ENCODE data around the gene CLMP.

GRCh38 chr11:123216249-123216648 is 21.2 kb upstream of the CLMP start:
- TF ChIP-seq EZH2 (IDR thresholded peaks at IDR 0.05; ENCODE audit: low read depth, unreplicated experiment): no peak
- TF ChIP-seq REST (IDR thresholded peaks at IDR 0.05; ENCODE audit: unreplicated experiment): no peak
- TF ChIP-seq STAT1 (IDR thresholded peaks at IDR 0.05; ENCODE audit: unreplicated experiment): no peak
- TF ChIP-seq CTCF (conservative IDR thresholded peaks at IDR 0.05; ENCODE audit: low read depth in 2 of 2): no peak
- no peak for TF ChIP-seq POLR2AphosphoS5 (IDR thresholded peaks at IDR 0.05; ENCODE audit: low read depth)
- no peak for TF ChIP-seq EZH2phosphoT487 (IDR thresholded peaks at IDR 0.05; ENCODE audit: unreplicated experiment)
- no peak for TF ChIP-seq ZNF114 (CRISPR knock-in tag; IDR thresholded peaks at IDR 0.05)
- TF ChIP-seq JUNB (IDR thresholded peaks at IDR 0.05; ENCODE audit: unreplicated experiment): no peak
- no peak for TF ChIP-seq ETS1 (IDR thresholded peaks at IDR 0.05)
- no peak for TF ChIP-seq CREB1 (CRISPR knock-in tag; IDR thresholded peaks at IDR 0.05; ENCODE audit: low read depth)
